ENCODE measurements around the gene MLXIP.

The MLXIP gene

GRCh38 chr12:122148657-122149056 is 70.1 kb downstream of the MLXIP start:
- Mint-ChIP-seq H3K4me3 (no peak overlapping the region), H3K27me3 (no peaks in the 10 kb centered on the region), H3K27ac (no peak overlapping the region), H3K4me1 (ENCODE audit: low read depth in 2 of 2) (peaks cover 0 to 2% of the 10 kb centered on the region in 2 donors), H3K36me3 (ENCODE audit: insufficient read depth) (peaks cover 5% of the 10 kb centered on the region), H3K9me3 (no peaks in the 10 kb centered on the region)
- no peak for ATAC-seq (replicated peaks)
- no peak for DNase-seq

- no peaks in the 10 kb centered on the region for H3K9me3 Mint-ChIP-seq
- H3K36me3 Mint-ChIP-seq (ENCODE audit: insufficient read depth): no peaks in the 10 kb centered on the region
- DNase-seq (no peak), ATAC-seq (replicated peaks) (no peak)
- no peaks in the 10 kb centered on the region for H3K27me3 Mint-ChIP-seq
- H3K4me3 Mint-ChIP-seq: no peak overlapping the region
- peaks cover 0 to 2% of the 10 kb centered on the region in 2 donors for H3K4me1 Mint-ChIP-seq (ENCODE audit: low read depth in 2 of 2)
- no peak overlapping the region for H3K27ac Mint-ChIP-seq
These were observed 71.6 kb downstream of the MLXIP start for GRCh38 chr12:122150127-122150681.

- ATAC-seq (replicated peaks) (no peak), DNase-seq (no peak)
- no peak overlapping the region for H3K4me3 Mint-ChIP-seq
- no peaks in the 10 kb centered on the region for H3K9me3 Mint-ChIP-seq
- H3K27ac Mint-ChIP-seq: no peak overlapping the region
- no peaks in the 10 kb centered on the region for H3K36me3 Mint-ChIP-seq (ENCODE audit: insufficient read depth)
- peaks cover 0 to 8% of the 10 kb centered on the region in 2 donors for H3K27me3 Mint-ChIP-seq
- H3K4me1 Mint-ChIP-seq (ENCODE audit: low read depth in 2 of 2): no peaks in the 10 kb centered on the region
These were observed 74.2 kb downstream of the MLXIP start for GRCh38 chr12:122152754-122153153.

GRCh38 chr12:122155705-122156104 is 77.1 kb downstream of the MLXIP start:
- Mint-ChIP-seq H3K4me3 (no peak overlapping the region), H3K9me3 (no peaks in the 10 kb centered on the region), H3K27ac (peak overlapping the region in 1 of 2 donors; percentile 10), H3K36me3 (ENCODE audit: insufficient read depth) (no peaks in the 10 kb centered on the region), H3K27me3 (peaks cover 0 to 8% of the 10 kb centered on the region in 2 donors), H3K4me1 (ENCODE audit: low read depth in 2 of 2) (peaks cover 0 to 4% of the 10 kb centered on the region in 2 donors)
- no peak for ATAC-seq (replicated peaks)
- no peak for DNase-seq

GRCh38 chr12:122158700-122159285 is 80.2 kb downstream of the MLXIP start:
- H3K27ac Mint-ChIP-seq: no peak overlapping the region
- H3K27me3 Mint-ChIP-seq: peaks cover 0 to 8% of the 10 kb centered on the region in 2 donors
- no peak overlapping the region for H3K4me3 Mint-ChIP-seq
- no peak for DNase-seq
- H3K36me3 Mint-ChIP-seq (ENCODE audit: insufficient read depth): peaks cover 5% of the 10 kb centered on the region
- H3K9me3 Mint-ChIP-seq: no peaks in the 10 kb centered on the region
- H3K4me1 Mint-ChIP-seq (ENCODE audit: low read depth in 2 of 2): peaks cover 9 to 23% of the 10 kb centered on the region in 2 donors
- ATAC-seq (replicated peaks): no peak

GRCh38 chr12:122159882-122160281 is 81.3 kb downstream of the MLXIP start:
- Mint-ChIP-seq H3K36me3 (ENCODE audit: insufficient read depth) (peaks cover 5% of the 10 kb centered on the region), H3K9me3 (no peaks in the 10 kb centered on the region), H3K4me3 (no peak overlapping the region), H3K4me1 (ENCODE audit: low read depth in 2 of 2) (peaks cover 11 to 23% of the 10 kb centered on the region in 2 donors), H3K27ac (peak overlapping the region in 1 of 2 donors; percentile 19), H3K27me3 (peaks cover 0 to 11% of the 10 kb centered on the region in 2 donors)
- DNase-seq (no peak), ATAC-seq (replicated peaks) (no peak)

- Mint-ChIP-seq H3K4me3 (no peak overlapping the region), H3K4me1 (ENCODE audit: low read depth in 2 of 2) (peaks cover 13 to 23% of the 10 kb centered on the region in 2 donors), H3K36me3 (ENCODE audit: insufficient read depth) (peaks cover 5% of the 10 kb centered on the region), H3K27me3 (peaks cover 0 to 12% of the 10 kb centered on the region in 2 donors), H3K27ac (peak overlapping the region in 1 of 2 donors; percentile 96), H3K9me3 (no peaks in the 10 kb centered on the region)
- DNase-seq (no peak), ATAC-seq (replicated peaks) (no peak)
These were observed 82.2 kb downstream of the MLXIP start for GRCh38 chr12:122160761-122161160.

GRCh38 chr12:122161682-122162081 is 83.1 kb downstream of the MLXIP start:
- ATAC-seq (replicated peaks): peak; percentile 70
- H3K27me3 Mint-ChIP-seq: peaks cover 0 to 9% of the 10 kb centered on the region in 2 donors
- H3K4me3 Mint-ChIP-seq: peak overlapping the region; percentile 54 to 66
- peaks cover 16 to 30% of the 10 kb centered on the region in 2 donors for H3K4me1 Mint-ChIP-seq (ENCODE audit: low read depth in 2 of 2)
- H3K36me3 Mint-ChIP-seq (ENCODE audit: insufficient read depth): peaks cover 5% of the 10 kb centered on the region
- H3K27ac Mint-ChIP-seq: peak overlapping the region; percentile 91 to 96
- peak; percentile 10 to 29 (median 15) for DNase-seq
- H3K9me3 Mint-ChIP-seq: no peaks in the 10 kb centered on the region

- Mint-ChIP-seq H3K4me3 (peak overlapping the region; percentile 54 to 66), H3K9me3 (no peaks in the 10 kb centered on the region), H3K27me3 (peaks cover 0 to 9% of the 10 kb centered on the region in 2 donors), H3K36me3 (ENCODE audit: insufficient read depth) (peaks cover 5% of the 10 kb centered on the region), H3K4me1 (ENCODE audit: low read depth in 2 of 2) (peaks cover 22 to 38% of the 10 kb centered on the region in 2 donors), H3K27ac (peak overlapping the region; percentile 91 to 96)
- ATAC-seq (replicated peaks): no peak
- no peak for DNase-seq
These were observed 84.4 kb downstream of the MLXIP start for GRCh38 chr12:122162976-122163375.

- Mint-ChIP-seq H3K36me3 (ENCODE audit: insufficient read depth) (peaks cover 5% of the 10 kb centered on the region), H3K4me3 (peak overlapping the region; percentile 71 to 72), H3K27me3 (peaks cover 0 to 9% of the 10 kb centered on the region in 2 donors), H3K9me3 (no peaks in the 10 kb centered on the region), H3K4me1 (ENCODE audit: low read depth in 2 of 2) (peaks cover 22 to 34% of the 10 kb centered on the region in 2 donors), H3K27ac (peak overlapping the region; percentile 83 to 91)
- ATAC-seq (replicated peaks): peak; percentile 83
- peak; percentile 16 to 41 (median 30) for DNase-seq
These were observed 88.1 kb downstream of the MLXIP start for GRCh38 chr12:122166422-122167349.

GRCh38 chr12:122167356-122167925 is 88.9 kb downstream of the MLXIP start:
- Mint-ChIP-seq H3K27me3 (peaks cover 0 to 9% of the 10 kb centered on the region in 2 donors), H3K9me3 (no peaks in the 10 kb centered on the region), H3K4me3 (peak overlapping the region; percentile 71 to 72), H3K4me1 (ENCODE audit: low read depth in 2 of 2) (peaks cover 20 to 26% of the 10 kb centered on the region in 2 donors), H3K36me3 (ENCODE audit: insufficient read depth) (peaks cover 4% of the 10 kb centered on the region), H3K27ac (peak overlapping the region; percentile 83 to 91)
- ATAC-seq (replicated peaks) (no peak), DNase-seq (no peak)

- Mint-ChIP-seq H3K4me3 (no peak overlapping the region), H3K27me3 (peaks cover 0 to 11% of the 10 kb centered on the region in 2 donors), H3K9me3 (no peaks in the 10 kb centered on the region), H3K36me3 (ENCODE audit: insufficient read depth) (no peaks in the 10 kb centered on the region), H3K4me1 (ENCODE audit: low read depth in 2 of 2) (peaks cover 12 to 16% of the 10 kb centered on the region in 2 donors), H3K27ac (no peak overlapping the region)
- ATAC-seq (replicated peaks) (no peak), DNase-seq (no peak)
These were observed 89.9 kb downstream of the MLXIP start for GRCh38 chr12:122168492-122168891.

- Mint-ChIP-seq H3K4me1 (ENCODE audit: low read depth in 2 of 2) (peaks cover 9 to 11% of the 10 kb centered on the region in 2 donors), H3K9me3 (no peaks in the 10 kb centered on the region), H3K27ac (no peak overlapping the region), H3K36me3 (ENCODE audit: insufficient read depth) (no peaks in the 10 kb centered on the region), H3K4me3 (no peak overlapping the region), H3K27me3 (peaks cover 0 to 15% of the 10 kb centered on the region in 2 donors)
- ATAC-seq (replicated peaks): no peak
- DNase-seq: no peak
These were observed 92.8 kb downstream of the MLXIP start for GRCh38 chr12:122171399-122171798.
